Muscle of back (tissue), 10 donors: Measurements from ENCODE around the gene ITPKC. TPM values are rescaled to one million over a fixed set of nuclear protein-coding genes. Genes with fewer than 3 reads are reported as not detected.

ENCODE experiments used
- polyA plus RNA-seq, 10 donors: library from polyadenylated mRNA; unstranded; fragments of 120-200 nt; gene quantifications; one replicate each; pipeline ENCODE4 v1.2.1, GENCODE V29; 2013; ENCODE audit not compliant: insufficient read length in 10 of 10

ITPKC gene
- polyA plus RNA-seq, 10 donors: 7.9 to 11.6 (median 10.0) TPM

Other genes with a start within 250 kb of the ITPKC start
- gene SHKBP1, start 140.2 kb upstream of the ITPKC start, polyA plus RNA-seq: 10 to 100 TPM; 14.7 to 31.7 (median 19.0) TPM
- gene LTBP4, start 115.7 kb upstream of the ITPKC start, polyA plus RNA-seq: 100 to 1,000 TPM; 157 to 405 (median 220) TPM
- gene NUMBL, start 26.5 kb upstream of the ITPKC start, polyA plus RNA-seq: 10 to 100 TPM; 22.0 to 37.8 (median 28.3) TPM
- 10 to 100 TPM; 15.8 to 22.0 (median 19.0) TPM for gene COQ8B, start 226 bp upstream of the ITPKC start, polyA plus RNA-seq
- 10 to 100 TPM in 5 of 10 donors, 1 to 10 TPM in 5; 7.1 to 12.4 (median 10.1) TPM for gene ACTMAP, start 33.4 kb downstream of the ITPKC start, polyA plus RNA-seq
- gene SNRPA, start 34.1 kb downstream of the ITPKC start, polyA plus RNA-seq: 10 to 100 TPM; 51.6 to 95.0 (median 67.9) TPM
- 1 to 10 TPM; 1.0 to 3.9 (median 2.3) TPM for gene MIA, start 58.4 kb downstream of the ITPKC start, polyA plus RNA-seq
- 1 to 10 TPM; 7.1 to 9.6 (median 8.6) TPM for gene RAB4B, start 61.1 kb downstream of the ITPKC start, polyA plus RNA-seq
- 10 to 100 TPM; 38.4 to 59.6 (median 46.3) TPM for gene EGLN2, start 82.1 kb downstream of the ITPKC start, polyA plus RNA-seq
- gene CYP2A6, start 133.3 kb downstream of the ITPKC start, polyA plus RNA-seq: under 1 TPM in 3 of 10 donors, not detected in 7; 0.18 to 0.29 (median 0.24) TPM
- not detected for gene CYP2A7, start 165.1 kb downstream of the ITPKC start, polyA plus RNA-seq